Skeletal muscle tissue (tissue), 4 donors: ENCODE results near the gene SLC35F1. TPM values are rescaled to one million over a fixed set of nuclear protein-coding genes. Genes with fewer than 3 reads are reported as not detected.
"Not testable (repeated sequence)": the region's sequence is repeated elsewhere in the genome, so short reads cannot be mapped to it uniquely, and the experiment has no call there.

ENCODE experiments used
- H3K27ac ChIP-seq: one replicate; pipeline ENCODE4 v1.7.0; 2013; ENCODE audit warnings: mild to moderate bottlenecking, low read depth, low read length, inconsistent platforms
- H3K27me3 ChIP-seq, 3 donors: one replicate each; pipeline ENCODE4 v1.7.0; 2013; ENCODE audit warnings: low read length in 3 of 3; ENCODE audit not compliant: control insufficient read depth in 3 of 3, insufficient read depth in 3 of 3
- H3K36me3 ChIP-seq, 3 donors: one replicate each; pipeline ENCODE4 v1.7.0; 2013; ENCODE audit warnings: low read length in 3 of 3; ENCODE audit not compliant: control insufficient read depth in 3 of 3, insufficient read depth in 3 of 3
- H3K4me1 ChIP-seq, 3 donors: one replicate each; pipeline ENCODE4 v1.7.0; 2013; ENCODE audit warnings: low read length in 3 of 3, mild to moderate bottlenecking in 3 of 3; ENCODE audit not compliant: control insufficient read depth in 3 of 3, insufficient read depth in 3 of 3
- H3K4me3 ChIP-seq, 3 donors: one replicate each; pipeline ENCODE4 v1.7.0; 2013; ENCODE audit warnings: low read length in 3 of 3
- H3K9ac ChIP-seq, 3 donors: one replicate each; pipeline ENCODE4 v1.7.0; 2013; ENCODE audit warnings: low read length in 3 of 3, mild to moderate bottlenecking in 3 of 3, moderate library complexity in 2 of 3, low read depth in 1 of 3
- H3K9me3 ChIP-seq, 3 donors: one replicate each; pipeline ENCODE4 v1.7.0; 2013; ENCODE audit warnings: low read length in 3 of 3; ENCODE audit not compliant: control insufficient read depth in 3 of 3
- total RNA-seq: library from RNA; depleted of rRNA; stranded (reverse); fragments of >200 nt; gene quantifications from one replicate; pipeline ENCODE4 v1.2.3, GENCODE V29; 2014
- donor health status: Osteomylitis.

The SLC35F1 gene
- total RNA-seq, 1 donor from 2014 or later = 3.1 TPM

DNA sequence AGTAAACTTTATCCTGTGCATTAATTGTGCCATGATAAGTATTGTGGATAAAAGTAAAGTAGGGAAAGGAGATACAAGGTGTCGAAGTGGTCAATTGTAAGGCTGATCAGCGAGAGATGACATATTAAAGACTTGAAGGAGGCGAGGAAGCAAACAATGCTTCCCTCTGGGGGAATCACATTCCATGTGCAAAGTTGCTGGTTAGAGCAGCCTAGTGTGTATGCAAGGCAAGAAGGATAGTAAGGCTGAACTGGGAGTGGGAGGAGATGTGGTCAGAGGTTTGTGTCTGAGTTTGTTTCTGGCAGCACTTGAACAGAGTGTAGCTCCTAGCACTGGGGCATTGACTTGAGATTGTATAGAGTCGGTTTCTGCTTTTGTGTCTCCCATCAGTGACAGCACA, 122.9 kb downstream of the SLC35F1 start:
- Histone ChIP-seq H3K27me3 (no peaks in the 10 kb centered on the region), H3K4me3 (no peak overlapping the region), H3K4me1 (no peaks in the 10 kb centered on the region), H3K36me3 (no peaks in the 10 kb centered on the region), H3K9me3 (no peaks in the 10 kb centered on the region), H3K27ac (no peak overlapping the region), H3K9ac (no peak overlapping the region)

DNA sequence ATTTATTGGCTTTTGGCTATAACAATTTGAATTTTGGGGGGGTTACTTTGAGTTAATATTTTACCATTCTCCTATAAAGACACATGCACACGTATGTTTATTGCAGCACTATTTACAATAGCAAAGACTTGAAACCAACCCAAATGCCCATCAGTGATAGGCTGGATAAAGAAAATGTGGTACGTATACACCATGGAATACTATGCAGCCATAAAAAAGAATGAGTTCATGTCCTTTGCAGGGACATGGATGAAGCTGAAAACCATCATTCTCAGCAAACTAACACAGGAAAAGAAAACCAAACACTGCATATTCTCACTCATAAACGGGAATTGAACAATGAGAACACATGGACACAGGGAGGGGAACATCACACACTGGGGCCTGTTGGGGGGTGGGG, 130.4 kb downstream of the SLC35F1 start:
- not testable (repeated sequence) for H3K27me3 ChIP-seq, H3K4me1 ChIP-seq, H3K9ac ChIP-seq, H3K4me3 ChIP-seq, H3K9me3 ChIP-seq, H3K27ac ChIP-seq, H3K36me3 ChIP-seq

DNA sequence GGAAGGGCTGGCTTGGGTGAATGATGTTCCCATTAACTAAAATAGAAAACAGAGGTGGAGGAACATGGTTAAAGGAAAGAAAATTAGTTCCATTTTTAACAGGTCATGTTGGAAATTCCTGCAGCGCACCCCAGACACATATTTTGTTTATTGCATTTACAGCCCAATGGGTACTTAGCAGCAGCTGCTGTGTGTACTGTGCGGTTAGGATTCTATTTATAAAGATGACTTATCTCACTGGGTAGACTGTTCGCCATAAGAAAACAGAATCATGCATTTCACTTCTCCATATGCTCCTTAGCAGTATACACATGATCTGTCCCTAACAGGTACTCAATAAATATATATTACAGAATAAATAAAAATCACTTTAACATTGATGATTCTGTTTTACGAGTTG, 135.8 kb downstream of the SLC35F1 start:
- no peaks in the 10 kb centered on the region for H3K4me1 ChIP-seq
- H3K36me3 ChIP-seq = no peaks in the 10 kb centered on the region
- H3K27me3 ChIP-seq = no peaks in the 10 kb centered on the region
- no peaks in the 10 kb centered on the region for H3K9me3 ChIP-seq
- no peak overlapping the region for H3K9ac ChIP-seq
- H3K27ac ChIP-seq = no peak overlapping the region
- H3K4me3 ChIP-seq = no peak overlapping the region

DNA sequence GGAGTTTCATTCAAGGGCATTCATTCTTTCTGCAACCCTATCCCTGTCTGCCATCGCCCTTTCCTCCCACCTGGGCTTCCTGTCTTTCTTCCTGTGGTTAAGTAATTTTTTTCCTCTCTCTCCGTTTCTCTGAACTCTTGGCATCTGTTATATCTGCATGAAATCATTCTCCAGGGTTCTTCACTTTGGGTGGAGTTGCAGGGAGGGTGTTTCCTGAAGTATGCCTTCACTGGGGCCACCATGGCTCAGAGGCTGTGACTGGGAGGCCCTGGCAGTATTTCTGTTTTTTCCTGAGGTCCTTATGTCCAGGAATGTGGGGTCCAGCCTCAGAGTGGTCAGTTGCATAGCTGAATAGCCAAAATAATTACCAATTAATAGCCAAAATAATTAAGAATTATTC, 137.2 kb downstream of the SLC35F1 start:
- Histone ChIP-seq H3K4me3 (no peak overlapping the region), H3K27ac (no peak overlapping the region), H3K36me3 (no peaks in the 10 kb centered on the region), H3K9me3 (no peaks in the 10 kb centered on the region), H3K9ac (no peak overlapping the region), H3K27me3 (no peaks in the 10 kb centered on the region), H3K4me1 (no peaks in the 10 kb centered on the region)

DNA sequence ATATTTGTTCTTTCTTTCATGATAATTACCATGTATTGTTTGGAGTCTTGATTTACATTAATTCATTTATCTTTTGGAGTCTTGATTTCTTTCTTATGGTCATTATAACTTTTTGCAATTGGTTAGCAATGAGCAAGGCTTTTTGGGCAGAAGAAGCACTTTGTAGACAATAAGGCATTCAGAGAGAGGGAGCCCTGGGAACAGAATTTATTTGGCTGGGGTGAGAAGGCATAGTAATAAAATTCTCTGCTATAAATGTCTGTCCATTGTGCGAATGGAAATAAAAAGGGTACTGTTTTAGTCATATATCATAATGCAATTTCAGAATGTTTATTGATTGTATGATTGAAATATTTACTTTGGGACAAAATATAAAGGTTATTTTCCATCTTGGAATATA, 147.0 kb downstream of the SLC35F1 start:
- H3K4me1 ChIP-seq = no peaks in the 10 kb centered on the region
- H3K36me3 ChIP-seq = no peaks in the 10 kb centered on the region
- H3K9me3 ChIP-seq = no peaks in the 10 kb centered on the region
- no peaks in the 10 kb centered on the region for H3K27me3 ChIP-seq
- H3K4me3 ChIP-seq = no peak overlapping the region
- no peak overlapping the region for H3K9ac ChIP-seq
- no peak overlapping the region for H3K27ac ChIP-seq

DNA sequence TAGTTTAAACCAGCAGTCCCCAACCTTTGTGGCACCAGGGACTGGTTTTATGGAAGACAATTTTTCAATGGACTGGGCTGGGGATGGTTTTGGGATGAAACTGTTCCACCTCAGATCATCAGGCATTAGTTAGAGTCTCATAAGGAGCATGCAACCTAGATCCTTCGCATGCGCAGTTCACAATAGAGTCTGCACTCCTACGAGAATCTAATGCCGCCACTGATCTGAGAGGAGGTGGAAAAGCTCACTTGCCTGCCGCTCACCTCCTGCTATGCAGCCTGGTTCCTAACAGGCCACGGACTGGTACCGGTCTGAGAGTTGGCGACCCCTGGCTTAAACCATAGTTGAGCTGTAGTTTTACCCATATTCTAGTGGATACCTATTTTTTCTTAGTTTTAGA, 154.6 kb downstream of the SLC35F1 start:
- Histone ChIP-seq H3K4me3 (no peak overlapping the region), H3K9me3 (no peaks in the 10 kb centered on the region), H3K4me1 (no peaks in the 10 kb centered on the region), H3K27ac (no peak overlapping the region), H3K9ac (no peak overlapping the region), H3K27me3 (no peaks in the 10 kb centered on the region), H3K36me3 (no peaks in the 10 kb centered on the region)

DNA sequence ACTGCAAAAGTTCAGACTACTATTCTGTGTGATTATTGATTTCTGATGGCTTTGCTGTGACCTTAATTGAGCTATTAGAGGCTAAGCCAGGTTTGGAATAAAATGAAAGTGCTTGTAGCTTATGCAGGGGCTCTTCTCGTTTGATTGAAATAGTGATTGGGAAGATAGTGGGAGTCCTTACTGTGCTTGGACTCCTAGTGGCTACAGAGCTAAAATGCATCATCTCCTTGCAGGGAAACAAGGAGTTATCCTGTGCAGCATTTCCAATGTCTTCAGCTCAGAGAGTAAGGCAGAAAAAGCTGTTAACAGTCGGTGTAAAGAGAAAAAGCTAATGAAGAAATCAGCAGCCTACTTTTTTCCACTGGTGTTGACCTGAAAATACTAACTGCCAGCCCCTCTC, 173.5 kb downstream of the SLC35F1 start:
- Histone ChIP-seq H3K36me3 (no peaks in the 10 kb centered on the region), H3K27ac (no peak overlapping the region), H3K9me3 (no peaks in the 10 kb centered on the region), H3K9ac (no peak overlapping the region), H3K27me3 (no peaks in the 10 kb centered on the region), H3K4me3 (no peak overlapping the region), H3K4me1 (no peaks in the 10 kb centered on the region)

DNA sequence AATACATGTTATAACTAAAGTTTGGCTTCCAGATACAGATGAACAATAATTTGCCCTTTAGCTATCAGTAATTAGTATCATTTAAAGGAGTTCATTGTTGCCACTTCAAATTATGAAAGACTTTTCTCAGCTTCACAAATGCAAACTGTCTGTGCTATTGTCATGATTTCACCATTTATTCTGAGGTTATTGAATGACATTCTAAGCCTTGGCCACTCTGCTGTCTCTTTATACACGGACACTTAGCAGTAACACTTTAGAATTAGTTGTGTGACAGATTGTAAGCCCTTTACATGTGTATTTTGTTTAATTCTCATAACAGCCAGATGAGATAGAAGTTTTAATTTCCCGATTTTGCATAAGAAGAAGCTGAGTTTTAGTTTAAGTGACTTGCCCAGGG, 176.6 kb downstream of the SLC35F1 start:
- Histone ChIP-seq H3K27me3 (no peaks in the 10 kb centered on the region), H3K36me3 (no peaks in the 10 kb centered on the region)

DNA sequence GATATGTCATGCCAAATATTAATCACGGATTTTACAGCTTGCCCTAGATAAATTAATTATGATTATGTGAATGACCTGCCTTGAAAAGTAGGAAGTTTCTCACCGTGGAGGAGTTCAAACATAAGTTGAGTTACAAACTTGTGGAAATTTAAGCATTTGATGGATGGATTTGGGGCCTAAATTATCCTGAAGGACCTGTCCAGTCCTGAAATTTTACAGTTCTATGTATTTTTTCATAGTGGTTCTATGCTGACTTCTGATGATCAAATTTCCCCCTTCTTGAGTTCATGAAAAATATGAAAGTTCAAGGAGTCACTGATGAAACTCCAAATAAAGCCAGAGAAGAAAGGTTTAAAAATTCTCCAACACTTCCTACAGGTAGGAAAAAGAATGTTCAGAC, 178.6 kb downstream of the SLC35F1 start:
- Histone ChIP-seq H3K9me3 (no peaks in the 10 kb centered on the region), H3K4me3 (no peak overlapping the region), H3K27me3 (no peaks in the 10 kb centered on the region), H3K36me3 (no peaks in the 10 kb centered on the region), H3K4me1 (no peaks in the 10 kb centered on the region), H3K27ac (no peak overlapping the region), H3K9ac (no peak overlapping the region)

More for the DNA sequence above, 176.6 kb downstream of the SLC35F1 start:
- Histone ChIP-seq H3K4me3 (no peak overlapping the region), H3K4me1 (no peaks in the 10 kb centered on the region), H3K9me3 (no peaks in the 10 kb centered on the region), H3K9ac (no peak overlapping the region), H3K27ac (no peak overlapping the region)

DNA sequence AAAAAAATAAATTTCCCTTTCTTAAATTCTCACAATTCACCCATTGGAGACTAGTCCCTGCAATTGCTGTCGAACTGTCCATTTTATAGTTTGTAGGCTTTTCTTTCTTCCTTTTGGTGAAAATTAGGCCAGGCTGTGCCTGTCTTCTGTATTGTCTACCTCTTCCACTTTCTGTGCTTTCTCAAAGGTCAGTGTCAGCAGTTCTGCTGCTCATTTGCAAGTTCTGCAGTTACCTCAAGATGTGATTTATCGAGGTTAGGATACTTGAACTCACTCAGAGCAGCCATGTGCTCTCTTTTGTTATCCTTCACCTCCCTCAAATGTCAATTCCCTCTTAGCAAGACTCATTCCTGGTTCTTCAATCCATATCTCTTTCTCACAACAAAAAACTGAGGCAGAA, 179.1 kb downstream of the SLC35F1 start:
- H3K4me1 ChIP-seq = no peaks in the 10 kb centered on the region
- H3K36me3 ChIP-seq = no peaks in the 10 kb centered on the region
- H3K27me3 ChIP-seq = no peaks in the 10 kb centered on the region
- no peak overlapping the region for H3K27ac ChIP-seq
- no peak overlapping the region for H3K4me3 ChIP-seq
- no peak overlapping the region for H3K9ac ChIP-seq
- no peaks in the 10 kb centered on the region for H3K9me3 ChIP-seq

DNA sequence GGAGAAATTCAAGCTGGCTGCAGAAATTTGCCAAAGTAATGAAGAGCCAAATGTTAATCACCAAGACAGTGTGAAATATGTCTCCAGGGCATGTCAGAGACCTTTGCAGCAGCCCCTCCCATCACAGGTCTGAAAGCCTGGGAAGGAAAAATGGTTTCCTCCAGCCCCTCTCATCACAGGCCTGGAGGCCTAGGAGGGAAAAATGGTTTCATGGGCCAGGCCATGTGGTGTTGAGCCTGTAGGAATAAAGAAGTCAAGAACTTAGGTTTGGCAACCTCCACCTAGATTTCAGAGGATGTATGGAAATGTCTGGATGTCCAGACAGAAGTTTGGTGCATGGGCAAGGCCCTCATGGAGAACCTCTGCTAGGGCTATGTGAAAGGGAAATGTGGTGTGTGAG, 185.0 kb downstream of the SLC35F1 start:
- no peaks in the 10 kb centered on the region for H3K9me3 ChIP-seq
- no peaks in the 10 kb centered on the region for H3K27me3 ChIP-seq
- no peaks in the 10 kb centered on the region for H3K36me3 ChIP-seq
- no peaks in the 10 kb centered on the region for H3K4me1 ChIP-seq
- no peak overlapping the region for H3K27ac ChIP-seq
- H3K9ac ChIP-seq = no peak overlapping the region
- no peak overlapping the region for H3K4me3 ChIP-seq
